ENCODE results near the gene RNF112. TPM values are rescaled to one million over a fixed set of nuclear protein-coding genes. Genes with fewer than 3 reads are reported as not detected.

Gene RNF112
- total RNA-seq, 4 donors from 2014 or later = 0.44 to 2.5 (median 1.8) TPM

GRCh38 chr17:19372866-19373504 is 38.0 kb upstream of the RNF112 start:
- WGBS, 2 donors = 79 to 86% methylated on average over 7 to 8 of the region's 8 CpGs
- DNase-seq (ENCODE audit: low spot score in 2 of 2) = no peak
- TF ChIP-seq CTCF (IDR thresholded peaks at IDR 0.05) (no peak), EP300 (IDR thresholded peaks at IDR 0.05) (no peak), POLR2A (IDR thresholded peaks at IDR 0.05) (no peak)
- Histone ChIP-seq H3K4me3 (no peak overlapping the region), H3K36me3 (peaks cover 0 to 5% (median 0%) of the 10 kb centered on the region in 3 donors), H3K27ac (no peak overlapping the region), H3K9me3 (no peaks in the 10 kb centered on the region), H3K27me3 (no peaks in the 10 kb centered on the region), H3K4me1 (peaks cover 0 to 28% (median 10%) of the 10 kb centered on the region in 4 donors)

GRCh38 chr17:19374136-19374535 is 36.9 kb upstream of the RNF112 start:
- no peaks in the 10 kb centered on the region for H3K27me3 ChIP-seq
- H3K9me3 ChIP-seq = no peaks in the 10 kb centered on the region
- H3K27ac ChIP-seq = no peak overlapping the region
- H3K4me1 ChIP-seq = peaks cover 0 to 23% (median 13%) of the 10 kb centered on the region in 4 donors
- 73 to 77% methylated on average over 5 of the region's 5 CpGs for WGBS, 2 donors
- TF ChIP-seq EP300 (IDR thresholded peaks at IDR 0.05) = no peak
- no peak for TF ChIP-seq POLR2A (IDR thresholded peaks at IDR 0.05)
- TF ChIP-seq CTCF (IDR thresholded peaks at IDR 0.05) = no peak
- peaks cover 0 to 5% (median 0%) of the 10 kb centered on the region in 3 donors for H3K36me3 ChIP-seq
- no peak overlapping the region for H3K4me3 ChIP-seq
- DNase-seq (ENCODE audit: low spot score in 2 of 2) = no peak

- no peaks in the 10 kb centered on the region for H3K9me3 ChIP-seq
- H3K4me1 ChIP-seq = peaks cover 0 to 29% (median 14%) of the 10 kb centered on the region in 4 donors
- DNase-seq (ENCODE audit: low spot score in 2 of 2) = no peak
- no peak overlapping the region for H3K4me3 ChIP-seq
- H3K27ac ChIP-seq = no peak overlapping the region
- no peak for TF ChIP-seq CTCF (IDR thresholded peaks at IDR 0.05)
- no peak for TF ChIP-seq POLR2A (IDR thresholded peaks at IDR 0.05)
- no peak for TF ChIP-seq EP300 (IDR thresholded peaks at IDR 0.05)
- 88 to 93% methylated on average over 1 of the region's 1 CpG for WGBS, 2 donors
- no peaks in the 10 kb centered on the region for H3K27me3 ChIP-seq
- H3K36me3 ChIP-seq = peaks cover under 1 to 19% (median 7%) of the 10 kb centered on the region in 3 donors
Measured at GRCh38 chr17:19375732-19376131, 35.3 kb upstream of the RNF112 start.

GRCh38 chr17:19376811-19377210 is 34.2 kb upstream of the RNF112 start:
- Histone ChIP-seq H3K27me3 (no peaks in the 10 kb centered on the region), H3K4me3 (peak overlapping the region; percentile 66 to 87 (median 81)), H3K9me3 (no peaks in the 10 kb centered on the region), H3K36me3 (peaks cover 2 to 30% (median 17%) of the 10 kb centered on the region in 3 donors), H3K27ac (peak overlapping the region; percentile 87 to 99 (median 94)), H3K4me1 (peaks cover 0 to 37% (median 13%) of the 10 kb centered on the region in 4 donors)
- no peak for TF ChIP-seq EP300 (IDR thresholded peaks at IDR 0.05)
- TF ChIP-seq POLR2A (IDR thresholded peaks at IDR 0.05) = no peak
- TF ChIP-seq CTCF (IDR thresholded peaks at IDR 0.05) = no peak
- DNase-seq (ENCODE audit: low spot score in 2 of 2) = no peak
- 48 to 55% methylated on average over 2 of the region's 2 CpGs for WGBS, 2 donors

- peaks cover 2 to 40% (median 26%) of the 10 kb centered on the region in 3 donors for H3K36me3 ChIP-seq
- H3K4me3 ChIP-seq = peak overlapping the region; percentile 66 to 87 (median 81)
- H3K27ac ChIP-seq = peak overlapping the region; percentile 87 to 99 (median 94)
- 0 to 1% methylated on average over 30 to 42 of the region's 67 CpGs for WGBS, 2 donors
- H3K27me3 ChIP-seq = no peaks in the 10 kb centered on the region
- peak; percentile 90 to 94 for DNase-seq (ENCODE audit: low spot score in 2 of 2)
- no peaks in the 10 kb centered on the region for H3K9me3 ChIP-seq
- peaks cover 0 to 47% (median 13%) of the 10 kb centered on the region in 4 donors for H3K4me1 ChIP-seq
- TF ChIP-seq POLR2A (IDR thresholded peaks at IDR 0.05) = peak; percentile 80 to 88
- TF ChIP-seq CTCF (IDR thresholded peaks at IDR 0.05) = peak in 2 of 5 experiments; percentile 26 to 44
- peak; percentile 85 to 96 for TF ChIP-seq EP300 (IDR thresholded peaks at IDR 0.05)
Measured at GRCh38 chr17:19377602-19378415, 33.2 kb upstream of the RNF112 start.

Measured in tibial nerve (tissue), 4 donors.